Activated naive CD8-positive, alpha-beta T cell treated with anti-CD3 and anti-CD28 coated beads, Interleukin-2, amount 10 ng/mL, durations not matched to agents 7 days and 5 days (primary cell): ENCODE results near the gene NAA50. TPM values are rescaled to one million over a fixed set of nuclear protein-coding genes. Genes with fewer than 3 reads are reported as not detected.

Experiments
- ATAC-seq: fragments of 150-1000 bp; cut with Tn5 transposase; one replicate; pipeline ENCODE4 v1.10.0; 2021; ENCODE audit warnings: low read depth, moderate library complexity
- POLR2A ChIA-PET: fragments of 350-600 bp; sonication (Branson Sonifier 250); formaldehyde crosslinking; loops from one replicate; lab custom pipeline; 2021; ENCODE audit warnings: antibody characterized with exemption; lab: Charles Lee
- DNase-seq: peaks from one replicate; pipeline ENCODE4 v3.0.0; 2021
- H3K27ac Mint-ChIP-seq: one replicate; pipeline ENCODE4 v1.8.0; 2022; ENCODE audit warnings: mild to moderate bottlenecking, mixed read lengths
- H3K27me3 Mint-ChIP-seq: one replicate; pipeline ENCODE4 v1.8.0; 2022; ENCODE audit warnings: mild to moderate bottlenecking, moderate library complexity, mixed read lengths
- H3K36me3 Mint-ChIP-seq: one replicate; pipeline ENCODE4 v1.8.0; 2021; ENCODE audit warnings: mild to moderate bottlenecking, mixed read lengths
- H3K4me1 Mint-ChIP-seq: one replicate; pipeline ENCODE4 v1.8.0; 2021; ENCODE audit warnings: mixed read lengths
- H3K4me3 Mint-ChIP-seq: one replicate; pipeline ENCODE4 v1.8.0; 2022; ENCODE audit warnings: mild to moderate bottlenecking, moderate library complexity, mixed read lengths
- H3K9me3 Mint-ChIP-seq: one replicate; pipeline ENCODE4 v1.8.0; 2021; ENCODE audit warnings: mixed read lengths
- total RNA-seq, 2 experiments: library from RNA; stranded (reverse); gene quantifications; one replicate each; pipeline ENCODE4 v1.2.3, GENCODE V29; 2021

Gene NAA50
- total RNA-seq, 2 experiments from 2014 or later, result 90.9 to 91.0 TPM

DNA sequence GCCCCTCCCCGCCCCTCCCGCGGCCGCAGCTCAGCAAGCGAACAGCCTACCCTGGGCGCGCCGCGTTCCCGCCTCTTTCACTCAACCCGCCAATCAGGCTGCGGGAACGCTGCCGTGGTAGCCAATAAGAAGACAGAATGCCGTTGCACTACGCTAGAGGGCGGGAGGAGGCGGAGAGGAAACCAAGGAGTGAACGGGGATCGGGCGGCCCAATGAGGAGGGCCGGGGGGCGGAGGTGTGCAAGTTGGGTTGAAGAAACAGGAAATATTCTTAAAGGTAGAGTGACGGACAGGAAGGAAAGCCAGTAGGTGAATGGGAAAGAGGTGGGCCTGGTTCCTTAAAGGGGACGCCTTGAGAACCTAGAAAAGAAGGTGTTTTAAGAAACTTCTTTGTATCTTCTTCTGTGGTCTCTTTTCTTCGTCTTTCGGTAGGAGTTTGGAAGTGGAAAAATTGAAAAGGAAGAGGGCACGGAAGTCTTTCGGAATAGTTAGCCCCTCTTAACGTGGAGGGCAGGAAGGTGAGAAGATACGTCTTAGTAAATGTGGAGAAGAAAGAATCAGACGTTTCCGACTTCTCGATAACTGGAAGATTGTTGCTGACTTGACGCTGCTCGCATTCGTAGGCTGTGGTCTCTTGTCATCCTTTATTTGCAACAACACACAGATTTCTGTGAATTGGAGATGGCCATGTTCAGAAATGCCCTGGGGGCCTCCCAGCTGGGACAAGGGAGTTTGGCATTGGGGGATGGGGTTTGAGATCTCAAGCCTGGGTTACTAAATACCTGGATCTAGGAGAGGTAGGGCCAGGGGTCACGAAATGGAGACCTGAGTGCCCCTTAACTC lies 49.2 kb downstream of the NAA50 start:
- Mint-ChIP-seq H3K27me3 (no peaks in the 10 kb centered on the region), H3K9me3 (no peaks in the 10 kb centered on the region), H3K36me3 (peaks cover 10% of the 10 kb centered on the region), H3K4me3 (no peak overlapping the region), H3K27ac (no peak overlapping the region), H3K4me1 (peaks cover 17% of the 10 kb centered on the region)
- DNase-seq (peak; percentile 98), ATAC-seq (peak; percentile 88)
- POLR2A ChIA-PET, result interaction anchor here (0.9 to 2.7 kb wide), 4 partner anchors 49 to 201 kb away, joined by 3 to 20 read pairs (median 7); partner anchors contain the start of genes ATP6V1A, NAA50 and SPICE1

DNA sequence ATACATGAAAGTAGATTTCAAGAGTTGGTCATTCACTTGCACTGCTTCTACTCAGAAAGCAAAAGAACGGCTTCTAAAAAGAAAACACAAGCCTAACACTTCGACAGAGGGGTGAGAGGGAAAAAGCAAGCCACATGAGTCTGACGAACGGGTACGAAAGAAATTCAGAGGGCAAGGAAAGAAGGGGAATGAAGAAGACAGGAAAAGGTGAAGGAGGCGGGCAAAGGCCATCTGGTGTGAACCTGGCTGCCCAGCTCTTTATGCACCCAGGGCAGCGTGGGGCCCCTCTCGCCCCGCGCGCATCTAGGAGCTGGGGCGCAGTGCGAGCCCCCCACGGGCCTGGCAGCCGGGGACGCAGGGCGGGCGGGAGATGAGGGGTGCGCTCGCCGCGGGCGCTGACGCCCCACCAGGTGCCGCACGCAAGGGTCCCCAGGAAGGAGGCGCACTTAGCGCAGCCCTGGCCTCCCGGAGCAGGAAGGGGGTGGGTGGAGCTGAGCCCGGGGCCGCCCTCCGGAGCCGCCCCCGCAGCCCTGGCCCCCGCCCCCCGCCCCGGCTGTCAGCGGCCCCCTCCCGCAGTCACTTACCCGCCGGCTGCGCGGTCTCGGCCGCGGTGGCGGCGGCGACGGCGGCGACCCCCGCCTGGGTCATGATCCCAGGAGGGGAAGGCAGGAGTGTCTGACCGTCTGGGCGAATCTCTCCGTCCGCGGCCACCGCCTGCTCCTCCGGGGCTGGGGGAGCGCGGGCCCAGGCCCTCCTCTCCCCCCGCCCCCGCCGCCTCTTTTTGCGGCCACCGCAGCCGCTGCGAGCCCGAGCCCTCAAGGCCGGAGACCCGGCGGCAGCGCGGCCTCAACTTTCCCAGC lies 50.0 kb downstream of the NAA50 start, which contains the start of gene USF3:
Gene USF3, minus strand, starts transcription at position 857 of the 860 bp plus-strand sequence. CDS start 21,764 bp downstream, outside the sequence.
- H3K9me3 Mint-ChIP-seq, result no peaks in the 10 kb centered on the region
- H3K27ac Mint-ChIP-seq, result peak within 1 kb of the TSS; percentile 100
- H3K27me3 Mint-ChIP-seq, result no peaks in the 10 kb centered on the region
- DNase-seq, result peak; percentile 87
- peaks cover 17% of the 10 kb centered on the region for H3K4me1 Mint-ChIP-seq
- peak within 1 kb of the TSS; percentile 100 for H3K4me3 Mint-ChIP-seq
- peak; percentile 74 for ATAC-seq
- POLR2A ChIA-PET, result interaction anchor here (0.6 to 2.7 kb wide), 5 partner anchors 17 to 181 kb away, joined by 3 to 20 read pairs (median 3); partner anchors contain the start of genes ATP6V1A, NAA50 and SPICE1
- peaks cover 10% of the 10 kb centered on the region for H3K36me3 Mint-ChIP-seq

DNA sequence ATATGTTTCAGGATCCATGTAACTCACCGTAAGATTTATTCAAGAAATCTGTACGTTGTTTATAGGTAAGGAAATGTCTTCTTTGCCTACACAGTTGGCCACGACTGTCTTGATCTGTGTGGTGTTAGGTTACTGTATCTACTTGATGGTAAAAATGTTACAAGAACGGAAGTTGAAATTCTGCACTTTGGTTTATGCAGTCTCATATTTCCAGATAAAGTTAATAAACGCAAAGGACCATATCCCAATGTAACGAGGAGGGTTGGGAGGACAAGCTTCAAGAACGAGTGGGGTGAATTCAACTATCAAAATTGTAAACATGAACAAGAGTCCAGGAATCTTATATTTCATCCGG lies 50.6 kb downstream of the NAA50 start:
- peak overlapping the region; percentile 100 for H3K4me3 Mint-ChIP-seq
- DNase-seq (no peak), ATAC-seq (no peak)
- peaks cover 17% of the 10 kb centered on the region for H3K4me1 Mint-ChIP-seq
- H3K27ac Mint-ChIP-seq, result peak overlapping the region; percentile 100
- no peaks in the 10 kb centered on the region for H3K27me3 Mint-ChIP-seq
- H3K9me3 Mint-ChIP-seq, result no peaks in the 10 kb centered on the region
- POLR2A ChIA-PET, result interaction anchor here (0.6 to 2.7 kb wide), 5 partner anchors 17 to 181 kb away, joined by 3 to 20 read pairs (median 3); partner anchors contain the start of genes ATP6V1A, NAA50 and SPICE1
- H3K36me3 Mint-ChIP-seq, result peaks cover 10% of the 10 kb centered on the region

DNA sequence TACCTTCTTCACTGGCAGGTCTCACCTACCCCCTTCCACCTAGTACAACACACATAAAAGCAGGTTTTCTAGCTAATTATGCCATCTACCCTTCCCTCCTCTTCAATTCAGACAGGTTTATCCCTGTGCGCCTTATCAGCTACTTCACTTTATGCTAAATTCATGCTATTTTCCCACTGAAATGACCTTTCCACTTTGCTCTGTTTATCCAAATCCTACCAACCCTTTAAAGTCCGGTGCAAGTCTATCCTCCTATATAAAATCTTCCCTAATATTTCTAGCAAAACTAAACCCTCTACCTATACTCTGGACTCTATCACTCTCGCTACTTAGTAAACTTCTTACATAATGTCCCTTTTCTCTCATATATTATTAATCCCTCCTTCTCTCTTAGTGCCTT lies 55.6 kb downstream of the NAA50 start:
- POLR2A ChIA-PET, result no interaction called here
- H3K4me1 Mint-ChIP-seq, result peaks cover 15% of the 10 kb centered on the region
- no peaks in the 10 kb centered on the region for H3K27me3 Mint-ChIP-seq
- no peak for ATAC-seq
- no peak overlapping the region for H3K27ac Mint-ChIP-seq
- no peak overlapping the region for H3K4me3 Mint-ChIP-seq
- DNase-seq, result no peak
- peaks cover 2% of the 10 kb centered on the region for H3K9me3 Mint-ChIP-seq
- H3K36me3 Mint-ChIP-seq, result peaks cover 25% of the 10 kb centered on the region

DNA sequence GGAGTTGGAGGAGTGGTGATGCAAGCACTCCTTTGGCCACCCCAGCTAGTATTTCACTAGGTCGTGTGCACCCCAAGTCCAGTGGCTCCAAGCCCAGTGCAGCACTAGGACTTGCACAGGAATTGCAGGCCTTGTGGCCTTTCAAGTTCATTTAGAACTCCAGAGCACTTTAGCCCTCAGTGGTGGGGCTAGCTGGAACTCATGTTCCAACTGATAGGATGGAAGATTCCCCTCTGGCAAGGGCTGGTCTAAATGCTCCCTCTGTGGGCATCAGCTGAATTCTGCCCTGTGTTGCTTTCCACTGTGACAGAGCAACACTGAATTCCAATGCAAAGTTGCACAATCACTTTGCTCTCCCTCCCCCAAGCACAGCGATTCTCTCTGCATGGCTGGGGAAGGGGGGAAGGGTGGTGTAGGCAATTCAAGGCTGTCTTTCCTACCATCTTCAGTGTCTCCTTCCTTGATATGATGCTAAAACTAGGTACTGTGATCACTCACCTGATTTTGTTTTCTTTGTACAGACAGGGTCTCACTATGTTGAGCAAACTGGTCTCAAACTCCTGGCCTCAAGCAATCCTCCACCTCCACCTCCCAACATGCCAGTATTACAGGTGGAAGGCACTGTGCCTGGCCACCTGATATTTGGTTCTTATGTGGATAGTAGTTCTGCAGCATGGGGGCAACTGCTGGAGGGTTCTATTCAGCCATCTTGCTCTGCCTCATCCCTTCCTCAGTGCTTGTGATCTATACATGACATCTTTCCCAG lies 59.9 kb downstream of the NAA50 start:
- POLR2A ChIA-PET, result no interaction called here
- Mint-ChIP-seq H3K4me3 (no peak overlapping the region), H3K9me3 (peaks cover 13% of the 10 kb centered on the region), H3K27ac (no peak overlapping the region), H3K4me1 (no peaks in the 10 kb centered on the region), H3K36me3 (peaks cover 41% of the 10 kb centered on the region), H3K27me3 (no peaks in the 10 kb centered on the region)
- ATAC-seq (no peak), DNase-seq (no peak)

DNA sequence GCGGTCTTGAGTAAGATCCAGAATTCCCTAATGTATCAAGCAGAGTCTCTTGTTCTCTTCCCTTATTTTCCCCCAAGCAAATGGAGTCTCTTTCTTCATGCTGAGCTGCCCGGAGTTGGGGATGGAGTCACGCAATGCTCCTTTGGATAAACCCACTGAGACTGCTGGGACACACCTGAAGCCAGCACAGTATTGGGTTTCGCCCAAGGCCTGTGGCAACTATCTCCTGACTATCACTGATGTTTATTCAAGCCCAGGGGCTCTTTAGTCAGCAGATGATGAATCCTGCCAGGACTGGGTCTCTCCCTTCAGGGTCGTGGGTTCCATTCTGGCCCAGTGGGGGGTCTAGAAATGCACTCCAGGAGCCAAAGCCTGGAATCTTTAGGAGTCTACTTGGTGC lies 60.9 kb downstream of the NAA50 start:
- Mint-ChIP-seq H3K9me3 (peaks cover 13% of the 10 kb centered on the region), H3K4me3 (no peak overlapping the region), H3K27me3 (no peaks in the 10 kb centered on the region), H3K27ac (no peak overlapping the region), H3K36me3 (peaks cover 42% of the 10 kb centered on the region), H3K4me1 (no peaks in the 10 kb centered on the region)
- ATAC-seq, result no peak
- DNase-seq, result no peak
- POLR2A ChIA-PET, result no interaction called here

DNA sequence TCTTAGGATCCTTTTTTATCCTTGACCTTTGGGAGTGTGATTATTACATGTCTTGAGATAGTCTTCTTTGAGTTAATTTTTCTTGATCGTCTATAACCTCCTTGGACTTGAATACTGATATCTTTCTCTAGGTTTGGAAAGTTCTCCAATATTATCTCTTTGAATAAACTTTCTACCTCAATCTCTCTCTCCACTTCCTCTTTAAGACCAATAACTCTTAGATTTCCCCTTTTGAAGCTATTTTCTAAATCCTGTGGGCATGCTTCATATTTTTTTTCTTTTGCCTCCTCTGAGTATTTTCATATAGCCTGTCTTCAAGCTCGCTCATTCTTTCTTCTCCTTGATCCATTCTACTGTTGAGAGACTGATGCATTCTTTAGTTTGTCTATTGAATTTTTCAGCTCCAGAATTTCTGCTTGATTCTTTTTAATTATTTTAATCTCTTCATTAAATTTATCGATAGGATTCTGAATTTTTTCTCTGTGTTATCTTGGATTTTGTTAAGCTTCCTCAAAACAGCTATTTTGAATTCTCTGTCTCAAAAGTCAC lies 61.7 kb downstream of the NAA50 start:
- H3K36me3 Mint-ChIP-seq, result peaks cover 42% of the 10 kb centered on the region
- DNase-seq, result no peak
- H3K4me3 Mint-ChIP-seq, result no peak overlapping the region
- no peaks in the 10 kb centered on the region for H3K4me1 Mint-ChIP-seq
- POLR2A ChIA-PET, result no interaction called here
- H3K27ac Mint-ChIP-seq, result no peak overlapping the region
- ATAC-seq, result no peak
- peaks cover 14% of the 10 kb centered on the region for H3K9me3 Mint-ChIP-seq
- H3K27me3 Mint-ChIP-seq, result no peaks in the 10 kb centered on the region

DNA sequence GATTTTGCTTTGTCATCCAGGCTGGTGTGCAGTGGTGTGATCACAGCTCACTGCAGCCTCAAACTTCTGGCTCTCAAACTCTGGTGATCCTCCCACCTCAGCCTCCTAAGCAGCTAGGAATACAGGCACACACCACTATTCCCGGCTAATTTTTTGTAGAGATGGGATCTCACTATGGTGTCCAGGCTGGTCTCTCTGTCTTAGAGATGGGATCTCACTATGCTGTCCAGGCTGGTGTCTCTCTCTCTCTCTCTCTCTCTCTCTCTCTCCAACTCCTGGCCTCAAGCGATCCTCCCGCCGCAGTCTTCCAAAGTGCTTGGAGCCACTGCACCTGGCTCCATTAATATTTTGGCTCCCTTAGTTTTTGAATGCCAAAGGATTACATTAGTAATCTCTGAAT lies 67.3 kb downstream of the NAA50 start:
- Mint-ChIP-seq H3K4me1 (no peaks in the 10 kb centered on the region), H3K27ac (no peak overlapping the region), H3K36me3 (peaks cover 36% of the 10 kb centered on the region), H3K9me3 (peaks cover 4% of the 10 kb centered on the region), H3K27me3 (no peaks in the 10 kb centered on the region), H3K4me3 (no peak overlapping the region)
- POLR2A ChIA-PET, result no interaction called here
- ATAC-seq (no peak), DNase-seq (no peak)

DNA sequence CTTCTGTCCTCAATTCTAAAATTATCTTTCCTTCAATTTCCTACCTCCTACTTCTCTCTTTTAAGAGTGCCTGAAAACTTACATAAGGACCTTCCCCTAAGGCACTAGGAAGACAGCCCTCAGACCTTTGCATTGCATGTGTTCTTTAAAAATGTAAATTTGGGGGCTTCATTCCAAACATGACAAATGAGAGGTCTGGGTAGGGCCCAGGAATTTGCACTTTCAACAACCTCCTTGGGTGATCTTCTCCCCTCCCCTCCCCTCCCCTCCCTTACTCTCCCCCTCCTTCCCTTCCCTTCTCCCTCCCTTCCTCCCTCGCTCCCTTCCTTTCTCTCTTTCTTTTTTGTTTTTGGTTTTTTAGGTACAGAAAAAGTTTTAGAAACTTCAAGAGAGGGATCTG lies 68.3 kb downstream of the NAA50 start:
- DNase-seq, result no peak
- POLR2A ChIA-PET, result no interaction called here
- peaks cover 4% of the 10 kb centered on the region for H3K9me3 Mint-ChIP-seq
- H3K27ac Mint-ChIP-seq, result no peak overlapping the region
- no peak for ATAC-seq
- H3K4me1 Mint-ChIP-seq, result no peaks in the 10 kb centered on the region
- H3K36me3 Mint-ChIP-seq, result peaks cover 29% of the 10 kb centered on the region
- no peak overlapping the region for H3K4me3 Mint-ChIP-seq
- no peaks in the 10 kb centered on the region for H3K27me3 Mint-ChIP-seq

DNA sequence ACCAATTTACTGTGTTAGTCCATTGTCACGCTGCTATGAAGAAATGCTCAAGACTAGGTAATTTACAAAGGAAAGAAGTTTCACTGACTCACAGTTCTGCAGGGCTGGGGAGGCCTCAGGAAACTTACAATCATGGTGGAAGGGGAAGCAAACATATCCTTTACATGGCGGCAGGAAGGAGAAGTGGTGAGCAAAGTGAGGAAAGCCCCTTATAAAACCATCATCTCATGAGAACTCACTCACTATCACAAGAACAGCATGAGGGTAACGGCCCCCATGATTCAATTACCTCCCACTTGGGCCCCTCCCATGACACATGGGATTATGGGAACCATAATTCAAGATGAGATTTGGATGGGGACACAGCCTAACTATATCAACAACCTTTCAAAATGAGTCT lies 69.8 kb downstream of the NAA50 start:
- POLR2A ChIA-PET, result no interaction called here

DNA sequence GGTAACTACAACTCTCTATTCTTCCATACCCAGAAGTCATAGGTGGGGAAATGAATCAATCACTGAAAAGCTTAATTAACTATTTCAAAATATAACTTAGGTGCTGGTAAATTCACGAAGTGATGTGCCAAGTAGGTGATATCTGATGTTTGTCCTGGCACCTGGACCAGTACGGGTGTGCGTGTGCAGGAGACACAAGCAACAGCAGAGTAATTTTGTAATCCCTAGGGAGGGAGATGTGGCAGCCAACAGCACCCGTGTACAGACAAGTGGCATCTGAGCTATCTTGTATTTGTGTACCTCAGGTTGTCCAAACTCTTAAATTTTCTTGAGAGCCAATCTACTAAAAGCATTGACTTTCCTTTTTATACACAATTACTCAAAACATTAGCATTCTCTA lies 72.5 kb downstream of the NAA50 start:
- Mint-ChIP-seq H3K27ac (no peak overlapping the region), H3K27me3 (no peaks in the 10 kb centered on the region), H3K36me3 (peaks cover 30% of the 10 kb centered on the region), H3K4me1 (no peaks in the 10 kb centered on the region), H3K9me3 (peaks cover 3% of the 10 kb centered on the region), H3K4me3 (no peak overlapping the region)
- POLR2A ChIA-PET, result no interaction called here
- ATAC-seq, result no peak
- DNase-seq, result no peak

More for the DNA sequence above, 69.8 kb downstream of the NAA50 start:
- Mint-ChIP-seq H3K4me3 (no peak overlapping the region), H3K9me3 (peaks cover 4% of the 10 kb centered on the region), H3K4me1 (no peaks in the 10 kb centered on the region), H3K27ac (no peak overlapping the region), H3K27me3 (no peaks in the 10 kb centered on the region), H3K36me3 (peaks cover 28% of the 10 kb centered on the region)
- DNase-seq, result no peak
- ATAC-seq, result no peak

DNA sequence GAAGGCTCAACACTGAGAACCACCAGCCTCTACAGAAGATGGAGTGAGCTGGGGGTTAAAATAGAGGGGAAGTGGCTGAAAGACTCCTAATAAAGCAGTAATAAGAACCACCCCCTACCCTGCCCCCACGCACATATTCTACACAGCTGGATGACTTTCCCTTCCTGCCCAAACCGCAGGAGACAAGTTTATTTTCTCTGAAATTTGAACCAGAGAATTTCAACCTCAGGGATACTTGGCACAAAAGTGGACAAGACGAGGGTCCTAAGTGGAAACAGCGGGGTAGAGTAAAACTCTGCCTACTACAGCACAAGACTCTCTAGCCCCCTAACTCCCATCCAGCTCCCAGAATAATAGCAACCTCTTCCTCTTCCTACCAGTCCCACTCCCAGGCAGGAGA lies 78.0 kb downstream of the NAA50 start:
- Mint-ChIP-seq H3K4me1 (peaks cover 18% of the 10 kb centered on the region), H3K27me3 (no peaks in the 10 kb centered on the region), H3K4me3 (no peak overlapping the region), H3K27ac (no peak overlapping the region), H3K9me3 (no peaks in the 10 kb centered on the region), H3K36me3 (peaks cover 24% of the 10 kb centered on the region)
- ATAC-seq (no peak), DNase-seq (no peak)
- POLR2A ChIA-PET, result no interaction called here
